Muscle layer of colon (tissue), 2 donors: ENCODE results near the gene EBF4.

Experiments
- H3K27ac ChIP-seq: one replicate; pipeline ENCODE4 v1.7.0; 2013; ENCODE audit warnings: low read depth, mild to moderate bottlenecking, low read length, moderate library complexity
- H3K27me3 ChIP-seq, 2 donors: one replicate each; pipeline ENCODE4 v1.7.0; 2013; ENCODE audit warnings: low read length in 2 of 2, mild to moderate bottlenecking in 2 of 2; ENCODE audit not compliant: insufficient read depth in 2 of 2, control insufficient read depth in 1 of 2
- H3K36me3 ChIP-seq: one replicate; pipeline ENCODE4 v1.7.0; 2013; ENCODE audit warnings: mild to moderate bottlenecking, low read length; ENCODE audit not compliant: insufficient read depth
- H3K4me1 ChIP-seq: one replicate; pipeline ENCODE4 v1.7.0; 2013; ENCODE audit warnings: mild to moderate bottlenecking, low read length; ENCODE audit not compliant: insufficient read depth
- H3K4me3 ChIP-seq, 2 donors: one replicate each; pipeline ENCODE4 v1.7.0; 2013; ENCODE audit warnings: low read length in 2 of 2, low read depth in 1 of 2, mild to moderate bottlenecking in 1 of 2, moderate library complexity in 1 of 2
- H3K9ac ChIP-seq: one replicate; pipeline ENCODE4 v1.7.0; 2013; ENCODE audit warnings: low read length
- H3K9me3 ChIP-seq: one replicate; pipeline ENCODE4 v1.7.0; 2013; ENCODE audit warnings: mild to moderate bottlenecking, low read length
- donor health status: abdominal sarcoma.
- donor health status: Adenocarcinoma of cecum.

The EBF4 gene, protein sequence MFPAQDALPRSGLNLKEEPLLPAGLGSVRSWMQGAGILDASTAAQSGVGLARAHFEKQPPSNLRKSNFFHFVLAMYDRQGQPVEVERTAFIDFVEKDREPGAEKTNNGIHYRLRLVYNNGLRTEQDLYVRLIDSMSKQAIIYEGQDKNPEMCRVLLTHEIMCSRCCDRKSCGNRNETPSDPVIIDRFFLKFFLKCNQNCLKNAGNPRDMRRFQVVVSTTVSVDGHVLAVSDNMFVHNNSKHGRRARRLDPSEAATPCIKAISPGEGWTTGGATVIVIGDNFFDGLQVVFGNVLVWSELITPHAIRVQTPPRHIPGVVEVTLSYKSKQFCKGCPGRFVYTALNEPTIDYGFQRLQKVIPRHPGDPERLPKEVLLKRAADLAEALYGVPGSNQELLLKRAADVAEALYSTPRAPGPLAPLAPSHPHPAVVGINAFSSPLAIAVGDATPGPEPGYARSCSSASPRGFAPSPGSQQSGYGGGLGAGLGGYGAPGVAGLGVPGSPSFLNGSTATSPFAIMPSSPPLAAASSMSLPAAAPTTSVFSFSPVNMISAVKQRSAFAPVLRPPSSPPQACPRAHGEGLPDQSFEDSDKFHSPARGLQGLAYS

DNA sequence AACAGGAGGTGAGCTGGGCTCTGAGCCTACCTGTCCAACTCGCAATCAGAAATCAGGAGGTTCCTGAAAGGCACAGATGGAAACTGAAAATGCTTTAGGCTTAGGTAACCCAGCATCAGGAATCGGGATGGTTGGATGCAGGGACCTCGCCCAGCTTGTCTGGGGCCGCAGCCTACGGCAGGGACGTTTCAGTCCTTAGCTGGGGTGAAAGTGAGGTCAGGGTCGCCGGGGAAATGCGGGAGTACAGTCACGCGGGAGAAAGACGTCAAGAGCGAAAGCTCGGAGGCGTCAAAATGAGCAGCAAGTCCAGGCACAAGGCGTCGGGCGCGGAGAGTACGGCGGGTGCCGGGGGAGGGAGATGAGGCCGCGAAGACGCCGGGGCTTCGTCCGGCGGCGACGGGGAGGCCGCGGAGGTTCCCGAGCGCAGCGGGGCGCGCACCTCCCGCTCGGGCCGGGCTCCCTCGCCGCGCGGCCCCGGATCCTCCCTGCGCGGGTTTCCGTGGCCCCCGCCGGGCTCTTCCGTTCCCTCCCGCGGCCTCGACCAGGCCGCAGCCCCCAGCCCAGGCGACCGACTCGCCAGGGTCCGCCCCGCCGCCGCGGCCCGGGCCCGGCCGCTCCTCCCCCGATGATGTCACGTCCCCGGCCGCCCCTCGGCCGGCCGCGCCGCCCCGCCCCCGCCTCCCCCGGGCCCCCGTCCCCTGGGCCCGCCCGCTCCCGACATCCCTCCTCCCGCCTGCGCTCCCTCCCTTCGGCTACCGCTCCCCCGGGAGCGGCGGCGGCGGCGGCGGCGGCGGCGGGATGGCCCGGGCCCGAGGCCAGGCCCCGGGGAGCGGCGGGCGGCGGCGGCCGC is at the start of gene EBF4:
EBF4 (plus strand) TSS at position 745 of the 850 bp plus-strand sequence. CDS start 866 bp downstream, outside the sequence.
- Histone ChIP-seq H3K9ac (peak within 1 kb of the TSS; percentile 54), H3K4me3 (peak within 1 kb of the TSS; percentile 47 to 54), H3K9me3 (no peaks in the 10 kb centered on the region), H3K27ac (peak within 1 kb of the TSS; percentile 65), H3K4me1 (peaks cover 6% of the 10 kb centered on the region), H3K36me3 (no peaks in the 10 kb centered on the region), H3K27me3 (peaks cover 0 to 3% of the 10 kb centered on the region in 2 donors)

- H3K27me3 ChIP-seq, result no peaks in the 10 kb centered on the region
- no peaks in the 10 kb centered on the region for H3K4me1 ChIP-seq
- H3K9ac ChIP-seq, result no peak overlapping the region
These were observed 48.9 kb upstream of the EBF4 start for GRCh38 chr20:2643708-2644107.

GRCh38 chr20:2651772-2652723 is 40.5 kb upstream of the EBF4 start, which contains the start of gene NOP56:
Gene NOP56, plus strand, starts transcription at chr20:2652632. Its CDS starts 29 bp downstream, at chr20:2652661.
- Histone ChIP-seq H3K4me1 (peaks cover 23% of the 10 kb centered on the region), H3K9ac (peak within 1 kb of the TSS; percentile 88), H3K36me3 (peaks cover 32% of the 10 kb centered on the region), H3K9me3 (no peaks in the 10 kb centered on the region), H3K4me3 (peak within 1 kb of the TSS; percentile 79 to 89), H3K27ac (peak within 1 kb of the TSS; percentile 98), H3K27me3 (no peaks in the 10 kb centered on the region)

More at GRCh38 chr20:2643708-2644107, 48.9 kb upstream of the EBF4 start:
- no peaks in the 10 kb centered on the region for H3K9me3 ChIP-seq
- no peak overlapping the region for H3K27ac ChIP-seq
- no peaks in the 10 kb centered on the region for H3K36me3 ChIP-seq
- H3K4me3 ChIP-seq, result no peak overlapping the region

GRCh38 chr20:2652724-2653555 is 39.6 kb upstream of the EBF4 start:
- peaks cover 23% of the 10 kb centered on the region for H3K4me1 ChIP-seq
- H3K36me3 ChIP-seq, result peaks cover 41% of the 10 kb centered on the region
- H3K9ac ChIP-seq, result peak overlapping the region; percentile 88
- H3K4me3 ChIP-seq, result peak overlapping the region; percentile 79 to 89
- no peaks in the 10 kb centered on the region for H3K27me3 ChIP-seq
- peak overlapping the region; percentile 98 for H3K27ac ChIP-seq
- H3K9me3 ChIP-seq, result no peaks in the 10 kb centered on the region

DNA sequence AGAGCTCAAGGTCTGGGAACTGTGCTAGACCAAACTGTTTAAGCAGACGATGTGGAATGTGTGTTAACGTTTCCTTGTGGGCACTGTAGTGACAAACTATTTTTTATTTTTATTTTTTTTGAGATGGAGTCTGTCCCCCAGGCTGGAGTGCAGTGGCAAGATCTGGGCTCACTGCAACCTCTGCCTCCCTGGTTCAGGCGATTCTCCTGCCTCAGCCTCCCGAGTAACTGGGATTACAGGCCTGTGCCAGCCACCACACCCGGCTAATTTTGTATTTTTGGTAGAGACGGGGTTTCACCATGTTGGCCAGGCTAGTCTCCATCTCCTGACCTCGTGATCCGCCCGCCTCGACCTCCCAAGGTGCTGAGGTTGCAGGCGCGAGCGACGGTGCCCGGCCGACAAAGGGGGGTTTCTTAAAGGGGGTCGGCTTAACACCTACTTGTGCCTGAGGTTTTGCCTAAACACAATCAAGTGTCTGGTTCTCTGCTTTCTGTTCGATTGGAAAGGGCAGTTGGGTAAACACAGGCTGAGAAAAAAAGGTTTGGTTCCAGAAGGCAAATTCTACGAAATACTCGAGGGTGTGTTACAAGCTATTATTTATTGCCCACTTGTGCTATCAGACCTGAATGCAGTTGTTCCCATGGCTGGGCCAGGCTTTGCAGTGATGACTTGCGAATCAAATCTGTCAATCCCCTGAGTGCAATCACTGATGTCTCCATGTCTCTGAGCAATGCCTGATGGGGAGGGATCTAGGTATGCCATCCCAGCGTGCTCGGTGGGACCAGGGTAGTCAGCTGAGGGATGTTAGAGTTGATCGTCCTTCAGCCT is 38.8 kb upstream of the EBF4 start:
- Histone ChIP-seq H3K27ac (no peak overlapping the region), H3K4me1 (peaks cover 23% of the 10 kb centered on the region), H3K27me3 (no peaks in the 10 kb centered on the region), H3K9me3 (no peaks in the 10 kb centered on the region), H3K36me3 (peaks cover 49% of the 10 kb centered on the region), H3K9ac (peak overlapping the region; percentile 88), H3K4me3 (peak overlapping the region; percentile 79 to 89)

- H3K9me3 ChIP-seq, result no peaks in the 10 kb centered on the region
- H3K36me3 ChIP-seq, result peaks cover 55% of the 10 kb centered on the region
- peak overlapping the region; percentile 17 for H3K9ac ChIP-seq
- no peaks in the 10 kb centered on the region for H3K27me3 ChIP-seq
- peaks cover 23% of the 10 kb centered on the region for H3K4me1 ChIP-seq
- no peak overlapping the region for H3K27ac ChIP-seq
- H3K4me3 ChIP-seq, result peak overlapping the region in 1 of 2 donors; percentile 79
These were observed 38.2 kb upstream of the EBF4 start for GRCh38 chr20:2654384-2654822.

DNA sequence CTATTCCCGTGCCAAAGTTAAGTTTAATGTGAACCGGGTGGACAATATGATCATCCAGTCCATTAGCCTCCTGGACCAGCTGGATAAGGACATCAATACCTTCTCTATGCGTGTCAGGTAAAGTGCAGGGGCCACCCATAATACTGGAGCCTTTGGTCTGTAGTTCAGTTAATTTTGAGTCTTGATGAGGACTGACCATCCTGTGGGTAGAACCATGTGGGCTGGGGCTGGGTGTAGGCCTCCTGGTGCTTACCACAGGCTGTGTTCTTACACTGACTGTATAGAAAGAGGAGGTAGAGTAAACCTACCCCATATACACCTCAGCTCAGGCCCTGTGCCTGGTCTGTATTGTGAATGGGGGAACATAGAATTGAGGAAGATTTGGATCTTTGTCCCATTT is 37.7 kb upstream of the EBF4 start:
- Histone ChIP-seq H3K4me1 (peaks cover 23% of the 10 kb centered on the region), H3K27me3 (no peaks in the 10 kb centered on the region), H3K4me3 (no peak overlapping the region), H3K9ac (no peak overlapping the region), H3K36me3 (peaks cover 60% of the 10 kb centered on the region), H3K9me3 (no peaks in the 10 kb centered on the region), H3K27ac (no peak overlapping the region)

GRCh38 chr20:2655331-2656116 is 37.1 kb upstream of the EBF4 start:
- Histone ChIP-seq H3K27me3 (no peaks in the 10 kb centered on the region), H3K4me3 (no peak overlapping the region), H3K9me3 (no peaks in the 10 kb centered on the region), H3K36me3 (peaks cover 67% of the 10 kb centered on the region), H3K4me1 (peaks cover 23% of the 10 kb centered on the region), H3K27ac (no peak overlapping the region), H3K9ac (no peak overlapping the region)
